Stimulated activated CD4-positive, alpha-beta T cell treated with anti-CD3 and anti-CD28 coated beads, Interleukin-15, amount 100 ng/mL, for 24 hours (primary cell): Measurements from ENCODE around the gene EXD3.

Experiments used
- DNase-seq: peaks from one replicate; pipeline ENCODE4 v3.0.0-alpha.2; 2020

Gene EXD3

GRCh38 chr9:137278721-137279711 is 143.9 kb downstream of the EXD3 start:
- DNase-seq = no peak

DNA sequence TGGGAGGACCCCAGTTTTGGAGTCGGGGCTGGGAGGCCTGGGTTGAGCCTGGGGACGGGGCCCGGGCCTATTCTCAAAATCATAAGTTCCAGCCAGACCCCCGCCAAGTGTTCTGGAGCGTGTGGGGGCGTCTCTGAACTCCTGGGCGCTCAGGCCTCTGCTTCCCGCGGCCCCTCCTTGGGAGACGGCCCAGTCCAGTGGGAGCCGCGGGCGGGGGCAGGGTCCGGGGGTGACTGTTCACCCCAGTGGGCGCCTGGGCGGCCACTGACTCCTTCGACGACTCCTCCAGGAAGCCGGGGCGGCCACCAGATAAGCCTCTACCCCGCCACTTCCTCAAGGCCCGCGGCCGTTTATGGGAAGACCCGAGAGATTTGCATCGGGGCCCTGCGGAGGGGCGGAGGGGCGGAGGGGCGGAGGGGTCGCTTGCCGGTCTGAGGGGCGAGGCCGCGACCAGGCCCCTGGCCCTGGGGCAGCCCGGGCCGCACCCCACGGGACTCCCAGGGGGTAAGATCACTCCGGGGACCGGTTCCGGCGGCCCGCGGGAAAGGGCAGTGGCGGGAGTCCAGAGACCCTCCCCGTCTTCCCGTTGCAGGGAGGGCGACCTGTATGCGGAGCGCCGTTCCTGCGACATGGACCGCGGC is 144.8 kb downstream of the EXD3 start:
- no peak for DNase-seq

DNA sequence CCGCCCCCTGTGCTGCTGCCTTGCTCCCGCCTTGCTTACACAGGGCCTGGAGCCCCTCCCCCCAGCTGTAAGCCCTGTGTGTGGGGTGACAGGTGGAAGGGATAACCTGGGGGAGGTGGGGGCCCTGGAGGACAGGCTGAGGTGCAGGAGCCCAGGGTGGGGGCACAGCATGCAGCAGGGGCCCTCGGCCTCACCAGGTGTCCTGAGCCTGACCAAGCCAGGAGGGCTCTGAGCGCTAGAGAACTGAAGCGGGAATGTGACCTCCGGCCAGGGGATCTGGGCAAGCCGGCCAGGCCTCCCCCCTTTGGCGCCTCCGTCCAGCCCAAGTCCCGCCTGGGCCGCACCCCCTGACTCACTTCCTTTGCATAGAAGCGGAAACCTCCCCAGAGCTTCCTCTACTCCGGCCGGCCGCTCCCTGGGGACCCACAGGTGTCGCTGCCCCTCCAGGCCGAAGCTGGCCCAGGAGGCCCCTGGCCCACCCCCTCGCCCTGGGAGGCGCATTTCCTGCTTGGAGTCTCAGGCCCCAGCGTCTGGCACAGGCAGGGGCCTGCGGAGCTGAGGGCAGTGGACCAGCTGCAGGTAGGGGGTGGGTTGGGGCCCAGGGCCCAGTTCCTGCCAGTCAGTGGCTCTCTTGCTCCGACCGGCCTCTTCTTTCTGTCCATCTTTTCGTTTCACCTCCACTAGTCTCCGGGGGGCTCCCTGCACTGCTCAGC is 145.5 kb downstream of the EXD3 start, which contains the start of gene TOR4A:
TSS of gene TOR4A (plus strand) at position 398 of the 713 bp plus-strand sequence. CDS start 964 bp downstream, outside the sequence.
- peak; percentile 67 for DNase-seq

DNA sequence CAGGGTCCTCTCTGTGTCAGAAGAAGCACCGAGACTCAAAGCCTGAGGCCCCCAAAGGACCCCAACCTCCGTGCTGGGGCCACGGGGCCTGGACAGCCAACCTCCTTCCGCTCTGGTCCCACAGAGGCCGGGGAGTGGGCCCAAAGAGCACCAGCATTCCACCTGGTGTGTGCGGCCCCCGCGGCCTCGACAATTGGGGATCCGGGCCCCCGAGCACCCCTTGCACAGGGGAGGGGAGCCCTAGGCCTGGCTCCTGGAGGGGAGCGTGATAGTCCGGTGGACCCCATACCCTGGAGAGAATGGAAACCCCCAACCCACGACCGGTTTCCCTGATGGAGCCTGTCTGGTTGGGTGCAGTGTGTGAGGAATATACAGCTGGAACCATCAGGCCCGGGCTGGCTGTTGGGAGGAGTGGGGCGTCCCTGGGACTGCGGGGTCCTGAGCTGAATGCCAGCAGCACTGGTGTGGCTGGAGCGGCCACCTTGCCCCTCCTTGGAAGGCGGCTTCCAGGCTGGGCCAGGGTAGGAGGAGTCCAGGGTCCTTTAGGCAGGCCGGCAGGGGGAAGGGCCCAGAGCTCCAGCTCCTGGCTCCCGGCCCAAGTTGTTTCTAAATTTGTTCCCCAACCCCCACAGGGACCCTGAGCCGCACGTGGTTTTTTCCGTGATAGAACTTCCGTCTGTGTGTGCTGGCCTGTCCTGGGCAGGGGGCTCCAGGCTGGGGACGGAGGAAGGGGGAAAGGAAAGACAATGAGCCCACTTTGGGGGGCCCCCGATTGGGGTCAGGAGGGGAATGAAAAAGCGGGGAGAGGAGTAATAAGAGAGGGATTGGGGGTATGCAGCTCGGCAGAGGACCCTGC is 146.3 kb downstream of the EXD3 start:
- DNase-seq = no peak

- DNase-seq = no peak
Measured at GRCh38 chr9:137275588-137276472, 147.1 kb downstream of the EXD3 start.

- DNase-seq = no peak
Measured at GRCh38 chr9:137275203-137275587, 147.8 kb downstream of the EXD3 start.

- no peak for DNase-seq
Measured at GRCh38 chr9:137273611-137274320, 149.2 kb downstream of the EXD3 start.

DNA sequence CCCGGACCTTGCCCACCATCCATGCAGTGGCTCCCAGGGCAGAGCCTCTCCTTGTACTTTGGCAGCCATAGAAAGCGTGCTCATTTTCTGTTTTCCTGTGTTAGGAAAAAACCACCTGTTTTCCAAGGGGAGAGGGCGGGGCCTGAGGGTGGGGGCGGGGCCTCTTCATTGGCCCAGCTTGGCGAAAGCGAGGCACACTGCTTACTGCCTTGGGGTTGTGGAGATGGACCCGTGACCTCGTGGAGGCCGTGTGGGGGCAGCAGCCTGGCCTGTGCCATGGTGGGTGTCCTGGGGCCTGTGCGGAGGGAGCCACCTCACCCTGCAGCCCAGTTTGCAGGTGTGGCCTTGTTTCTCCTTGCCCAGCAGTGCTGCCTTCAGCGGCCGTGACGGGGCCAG is 149.9 kb downstream of the EXD3 start:
- DNase-seq = no peak

DNA sequence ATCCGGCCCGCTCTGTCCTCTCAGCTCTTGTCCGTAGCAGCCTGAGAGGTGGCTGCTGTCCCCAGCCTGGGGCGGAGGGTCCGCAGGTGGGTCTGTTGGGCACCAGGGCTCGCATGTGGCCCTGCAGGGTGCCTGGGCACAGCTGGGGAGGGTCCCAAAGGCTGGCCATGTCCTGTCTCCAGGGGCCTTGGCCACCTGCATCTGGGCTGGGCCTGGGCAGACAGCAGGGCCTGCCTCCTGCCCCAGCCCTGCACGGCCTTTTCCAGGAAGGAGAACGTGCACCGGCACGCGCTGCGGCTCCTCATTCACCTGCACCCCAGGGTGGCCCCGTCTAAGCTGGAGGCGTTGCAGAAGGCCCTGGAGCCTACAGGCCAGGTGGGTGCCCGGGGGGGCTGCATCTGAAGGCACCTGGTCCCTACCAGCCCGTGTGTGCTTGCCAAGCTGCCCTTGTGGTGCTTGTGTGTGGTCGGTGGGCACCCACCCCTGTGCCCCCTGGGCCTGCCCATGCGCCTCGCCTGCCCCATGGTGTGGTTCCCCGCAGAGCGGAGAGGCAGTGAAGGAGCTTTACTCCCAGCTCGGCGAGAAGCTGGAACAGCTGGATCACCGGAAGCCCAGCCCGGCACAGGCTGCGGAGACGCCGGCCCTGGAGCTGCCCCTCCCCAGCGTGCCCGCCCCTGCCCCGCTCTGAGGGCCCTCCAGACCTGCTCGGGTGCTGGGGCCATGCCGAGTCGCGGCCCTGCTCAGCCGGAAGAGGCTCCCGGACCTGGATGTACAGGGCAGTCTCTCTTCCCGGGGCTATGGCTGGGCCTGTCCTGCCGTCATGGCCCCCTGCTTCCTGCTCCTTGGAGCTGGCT is 150.5 kb downstream of the EXD3 start:
- no peak for DNase-seq

- DNase-seq = no peak
Measured at GRCh38 chr9:137271696-137272076, 151.3 kb downstream of the EXD3 start.

GRCh38 chr9:137270929-137271695 is 151.8 kb downstream of the EXD3 start:
- peak; percentile 34 for DNase-seq

GRCh38 chr9:137269231-137269772 is 153.7 kb downstream of the EXD3 start:
- no peak for DNase-seq

GRCh38 chr9:137268538-137269201 is 154.3 kb downstream of the EXD3 start:
- DNase-seq = no peak

- DNase-seq = no peak
Measured at GRCh38 chr9:137267933-137268355, 155.0 kb downstream of the EXD3 start.

- DNase-seq = no peak
Measured at GRCh38 chr9:137266585-137267453, 156.1 kb downstream of the EXD3 start.

GRCh38 chr9:137266162-137266527 is 156.8 kb downstream of the EXD3 start:
- DNase-seq = no peak
